Choroid plexus epithelial cell (primary cell): Measurements from ENCODE around the gene HSPG2.
A peak's percentile ranks its signal among the peaks of the same experiment; 100 is the strongest.

Source experiments
- DNase-seq: peaks from one replicate; pipeline ENCODE4 v3.0.0-alpha.2; 2010; ENCODE audit warnings: low read depth
- H3K4me3 ChIP-seq: 2 replicates; pipeline ENCODE4 v1.5.1; 2011; ENCODE audit warnings: low read depth, mild to moderate bottlenecking, control low read depth, low read length, moderate library complexity
- TF ChIP-seq, protein P1 (sequence below): conservative IDR thresholded peaks from 2 replicates; pipeline ENCODE4 v1.5.1; 2011; ENCODE audit warnings: low read depth, mild to moderate bottlenecking, control low read depth, inconsistent platforms, low read length, moderate library complexity

HSPG2 gene

DNA sequence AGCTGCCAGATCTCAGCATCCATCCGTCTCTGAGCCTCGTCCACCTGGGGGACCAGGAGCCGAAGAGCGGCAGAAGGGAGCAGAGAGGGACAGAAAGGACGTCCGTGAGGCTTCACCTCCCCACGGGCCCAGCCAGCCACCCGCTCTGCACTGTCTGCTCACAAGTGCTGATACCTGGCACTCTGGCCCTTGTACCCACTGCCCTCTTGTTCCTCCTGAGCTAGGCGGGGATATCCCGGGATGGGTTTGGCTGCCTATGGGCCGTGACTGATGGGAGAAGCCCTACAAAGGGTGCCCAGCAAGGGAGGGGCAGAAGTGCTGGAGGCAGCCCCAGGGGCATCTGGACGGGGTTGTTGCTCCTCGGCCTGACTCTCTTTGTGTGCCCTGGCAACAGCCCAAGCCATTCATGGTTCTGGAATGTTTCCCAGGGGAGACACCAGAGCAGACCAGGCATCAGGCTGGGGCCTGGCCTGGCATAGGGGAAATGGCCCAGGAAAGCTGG, 67.4 kb downstream of the HSPG2 start:
- DNase-seq, result peak; percentile 74
- no peak overlapping the region for H3K4me3 ChIP-seq
- TF ChIP-seq, protein P1, sequence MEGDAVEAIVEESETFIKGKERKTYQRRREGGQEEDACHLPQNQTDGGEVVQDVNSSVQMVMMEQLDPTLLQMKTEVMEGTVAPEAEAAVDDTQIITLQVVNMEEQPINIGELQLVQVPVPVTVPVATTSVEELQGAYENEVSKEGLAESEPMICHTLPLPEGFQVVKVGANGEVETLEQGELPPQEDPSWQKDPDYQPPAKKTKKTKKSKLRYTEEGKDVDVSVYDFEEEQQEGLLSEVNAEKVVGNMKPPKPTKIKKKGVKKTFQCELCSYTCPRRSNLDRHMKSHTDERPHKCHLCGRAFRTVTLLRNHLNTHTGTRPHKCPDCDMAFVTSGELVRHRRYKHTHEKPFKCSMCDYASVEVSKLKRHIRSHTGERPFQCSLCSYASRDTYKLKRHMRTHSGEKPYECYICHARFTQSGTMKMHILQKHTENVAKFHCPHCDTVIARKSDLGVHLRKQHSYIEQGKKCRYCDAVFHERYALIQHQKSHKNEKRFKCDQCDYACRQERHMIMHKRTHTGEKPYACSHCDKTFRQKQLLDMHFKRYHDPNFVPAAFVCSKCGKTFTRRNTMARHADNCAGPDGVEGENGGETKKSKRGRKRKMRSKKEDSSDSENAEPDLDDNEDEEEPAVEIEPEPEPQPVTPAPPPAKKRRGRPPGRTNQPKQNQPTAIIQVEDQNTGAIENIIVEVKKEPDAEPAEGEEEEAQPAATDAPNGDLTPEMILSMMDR, result no peak

GRCh38 chr1:21868941-21869454, 68.1 kb downstream of the HSPG2 start:
- TF ChIP-seq, protein P1, result no peak
- no peak for DNase-seq
- H3K4me3 ChIP-seq, result no peak overlapping the region

GRCh38 chr1:21868482-21868881, 68.6 kb downstream of the HSPG2 start:
- DNase-seq, result no peak
- no peak overlapping the region for H3K4me3 ChIP-seq
- TF ChIP-seq, protein P1, result no peak

DNA sequence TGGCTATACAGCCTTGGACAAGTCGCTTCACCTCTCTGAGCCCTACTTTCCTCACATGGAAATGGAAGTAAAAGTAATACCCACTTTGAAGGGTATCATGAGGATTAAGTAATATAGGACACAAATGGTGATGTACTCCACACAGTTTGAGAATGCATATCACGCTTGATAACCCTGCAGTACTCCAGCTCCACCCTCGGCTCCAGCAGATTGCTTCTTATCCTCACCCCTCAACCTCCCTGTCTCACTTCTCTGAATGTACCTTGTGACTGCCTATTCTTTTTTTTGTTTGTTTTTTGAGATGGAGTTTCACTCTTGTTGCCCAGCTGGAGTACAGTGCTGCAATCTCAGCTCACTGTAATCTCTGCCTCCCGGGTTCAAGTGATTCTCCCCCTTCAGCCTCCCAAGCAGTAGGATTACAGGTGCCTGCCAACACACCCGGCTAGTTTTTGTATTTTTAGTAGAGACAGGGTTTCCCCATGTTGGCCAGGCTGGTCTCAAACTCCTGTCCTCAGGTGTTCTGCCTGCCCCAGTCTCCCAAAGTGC, 69.6 kb downstream of the HSPG2 start:
- no peak overlapping the region for H3K4me3 ChIP-seq
- no peak for DNase-seq
- TF ChIP-seq, protein P1, result no peak

GRCh38 chr1:21866707-21867043, 70.4 kb downstream of the HSPG2 start:
- DNase-seq, result no peak

DNA sequence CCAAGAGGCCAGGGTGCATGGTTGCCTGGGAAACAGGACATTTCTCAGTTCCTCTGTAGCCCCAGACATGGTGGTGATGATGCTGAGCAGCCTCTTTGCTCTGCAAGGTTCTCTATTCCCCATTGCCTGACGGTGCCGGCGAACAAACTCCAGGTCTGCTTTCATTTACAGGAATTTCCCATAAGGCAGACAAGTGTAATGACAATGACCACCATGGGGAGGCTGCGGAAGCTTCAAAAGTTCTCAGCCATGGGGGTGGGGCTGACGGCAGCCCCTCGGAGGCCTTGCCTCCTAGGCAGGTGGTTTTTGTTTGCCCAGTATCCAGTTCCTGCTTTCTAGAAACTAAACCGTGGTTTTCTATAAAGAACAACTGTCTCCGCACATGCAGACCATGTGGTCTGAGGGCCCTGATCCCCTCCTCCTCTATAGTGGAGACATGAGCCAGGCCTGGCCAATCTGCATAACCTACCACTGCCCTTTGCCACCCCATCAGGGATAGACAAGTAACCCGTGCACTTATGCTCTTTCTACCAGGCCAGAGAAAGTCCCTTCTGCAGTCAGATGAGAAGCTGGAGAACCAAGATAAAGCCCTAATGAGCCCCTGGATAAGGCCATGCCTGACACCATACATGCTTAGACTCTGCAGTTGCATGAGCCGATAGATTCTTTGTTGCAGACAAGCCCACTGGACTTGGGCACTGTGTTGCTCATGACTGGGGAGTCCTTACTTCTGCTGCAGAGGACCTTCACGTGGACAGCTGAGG, 71.0 kb downstream of the HSPG2 start:
- DNase-seq, result peak; percentile 8
- TF ChIP-seq, protein P1, result peak; percentile 31
- no peak overlapping the region for H3K4me3 ChIP-seq

More at GRCh38 chr1:21866707-21867043, 70.4 kb downstream of the HSPG2 start:
- TF ChIP-seq, protein P1, result no peak
- H3K4me3 ChIP-seq, result no peak overlapping the region
